Measurements from ENCODE around the gene PTPN1.
"Not testable (repeated sequence)": the region's sequence is repeated elsewhere in the genome, so short reads cannot be mapped to it uniquely, and the experiment has no call there.

The PTPN1 gene

GRCh38 chr20:50560867-50561266 lies 50.7 kb downstream of the PTPN1 start:
- no peak for DNase-seq

GRCh38 chr20:50561379-50562078 lies 51.3 kb downstream of the PTPN1 start:
- peak; percentile 73 to 78 for DNase-seq

- DNase-seq = no peak
These were observed 52.1 kb downstream of the PTPN1 start for GRCh38 chr20:50562262-50562701.

GRCh38 chr20:50563133-50563944 lies 53.2 kb downstream of the PTPN1 start:
- DNase-seq = no peak

GRCh38 chr20:50565383-50565782 lies 55.2 kb downstream of the PTPN1 start:
- DNase-seq = no peak

- no peak for DNase-seq
These were observed 55.7 kb downstream of the PTPN1 start for GRCh38 chr20:50565871-50566270.

- no peak for DNase-seq
These were observed 57.8 kb downstream of the PTPN1 start for GRCh38 chr20:50567860-50568548.

- no peak for DNase-seq
These were observed 58.4 kb downstream of the PTPN1 start for GRCh38 chr20:50568549-50568942.

- not testable (repeated sequence) for DNase-seq
These were observed 59.3 kb downstream of the PTPN1 start for GRCh38 chr20:50569487-50569863.

GRCh38 chr20:50569864-50570836 lies 60.0 kb downstream of the PTPN1 start:
- DNase-seq = peak in 1 of 2 donors; percentile 37

GRCh38 chr20:50571466-50571865 lies 61.3 kb downstream of the PTPN1 start:
- DNase-seq = no peak

- no peak for DNase-seq
These were observed 63.0 kb downstream of the PTPN1 start for GRCh38 chr20:50572938-50573777.

GRCh38 chr20:50574108-50574507 lies 63.9 kb downstream of the PTPN1 start:
- no peak for DNase-seq

- no peak for DNase-seq
These were observed 64.4 kb downstream of the PTPN1 start for GRCh38 chr20:50574586-50574985.

GRCh38 chr20:50575865-50576720 lies 65.9 kb downstream of the PTPN1 start:
- peak; percentile 64 to 68 for DNase-seq

- no peak for DNase-seq
These were observed 67.2 kb downstream of the PTPN1 start for GRCh38 chr20:50577175-50578018.

- no peak for DNase-seq
These were observed 68.0 kb downstream of the PTPN1 start for GRCh38 chr20:50578061-50578777.

- no peak for DNase-seq
These were observed 68.6 kb downstream of the PTPN1 start for GRCh38 chr20:50578778-50579165.

- no peak for DNase-seq
These were observed 69.3 kb downstream of the PTPN1 start for GRCh38 chr20:50579511-50579910.
